ENCODE measurements around the gene PLPP3. TPM values are rescaled to one million over a fixed set of nuclear protein-coding genes. Genes with fewer than 3 reads are reported as not detected.

Gene PLPP3
- total and polyA plus RNA-seq, 2 of the 8 experiments (the other 6 are each of a cell fraction or from before 2014, with no cell fraction given) = 33.2 to 42.0 TPM

- Histone ChIP-seq H2BK20ac (ENCODE audit: low read length) (no peak overlapping the region), H3K79me2 (ENCODE audit: control insufficient read depth in 1 of 2, insufficient read depth in 2 of 2, low read length in 2 of 2) (no peaks in the 10 kb centered on the region), H4K20me1 (replicated peaks in 1 of 2; ENCODE audit: control insufficient read depth in 1 of 2, insufficient read depth in 2 of 2, low read length in 2 of 2) (no peaks in the 10 kb centered on the region), H4K5ac (ENCODE audit: insufficient read length, low read depth, low read length) (no peak overlapping the region), H3K23ac (ENCODE audit: insufficient read length) (no peak overlapping the region), H3K36me3 (ENCODE audit: control insufficient read depth in 2 of 4, insufficient read depth in 4 of 4, low read length in 3 of 4) (no peaks in the 10 kb centered on the region), H3K14ac (ENCODE audit: insufficient read length) (no peak overlapping the region), H2BK5ac (ENCODE audit: low read depth, low read length) (no peak overlapping the region), H2AK5ac (ENCODE audit: low read depth, low read length) (no peak overlapping the region), H3K27me3 (replicated peaks in 1 of 4; ENCODE audit: control insufficient read depth in 3 of 4, extremely low read depth in 1 of 4, insufficient read depth in 3 of 4, low read length in 3 of 4) (no peaks in the 10 kb centered on the region), H4K8ac (ENCODE audit: extremely low read depth, insufficient read depth, low read length) (no peak overlapping the region), H2BK15ac (ENCODE audit: low read length) (no peak overlapping the region), H3K18ac (ENCODE audit: extremely low read depth, low read length) (no peak overlapping the region), H3K4me3 (ENCODE audit: extremely low read depth in 1 of 4, insufficient read depth in 2 of 4, low read depth in 3 of 4, low read length in 4 of 4) (no peak overlapping the region), H4K91ac (replicated peaks; ENCODE audit: insufficient read length, low read length) (no peak overlapping the region), H2BK12ac (ENCODE audit: low read depth, low read length) (no peak overlapping the region), H2BK120ac (replicated peaks; ENCODE audit: low read depth, low read length) (no peak overlapping the region), H2AFZ (ENCODE audit: low read length) (no peak overlapping the region), H3K9ac (replicated peaks in 1 of 4; ENCODE audit: extremely low read depth in 1 of 4, low read depth in 3 of 4, low read length in 3 of 4) (no peak overlapping the region), H3K9me3 (ENCODE audit: insufficient read depth in 2 of 2, low read depth in 1 of 2, low read length in 1 of 2) (no peaks in the 10 kb centered on the region), H3K4ac (replicated peaks; ENCODE audit: insufficient read length, low read depth, low read length) (no peak overlapping the region), H3K79me1 (ENCODE audit: low read depth, low read length) (no peaks in the 10 kb centered on the region), H3K27ac (ENCODE audit: low read depth, low read length) (no peak overlapping the region), H3K56ac (replicated peaks; ENCODE audit: insufficient read length, low read depth, low read length) (no peak overlapping the region), H3K23me2 (ENCODE audit: low read depth, low read length) (no peaks in the 10 kb centered on the region), H3K4me2 (ENCODE audit: insufficient read depth in 1 of 2, low read depth in 2 of 2, low read length in 2 of 2) (no peak overlapping the region), H3K4me1 (replicated peaks in 1 of 4; ENCODE audit: control insufficient read depth in 3 of 4, insufficient read depth in 4 of 4, low read length in 3 of 4) (no peaks in the 10 kb centered on the region)
- WGBS, 2 experiments (ENCODE audit: extremely low coverage in 1 of 2, insufficient coverage in 1 of 2, insufficient read length in 1 of 2, insufficient replicate concordance in 2 of 2, low coverage in 1 of 2, low lambda C conversion rate in 2 of 2, missing lambda C conversion rate in 1 of 2) = 91% methylated on average over 2 of the region's 2 CpGs; no CpG with 5 or more reads in 1 of the 2 experiments
- no peak for TF ChIP-seq SAP30 (IDR thresholded peaks at IDR 0.05; ENCODE audit: insufficient read depth, insufficient replicate concordance, low read length)
- TF ChIP-seq PHF8 (conservative IDR thresholded peaks at IDR 0.05; ENCODE audit: low read depth, low read length) = no peak
- TF ChIP-seq GABPA (IDR thresholded peaks at IDR 0.05; ENCODE audit: borderline replicate concordance, insufficient read depth, low read length) = no peak
- no peak for TF ChIP-seq TEAD4 (IDR thresholded peaks at IDR 0.05; ENCODE audit: low read depth, low read length)
- no peak for TF ChIP-seq KDM4A (IDR thresholded peaks at IDR 0.05; ENCODE audit: low read depth, low read length, severe bottlenecking)
- TF ChIP-seq SP2 (IDR thresholded peaks at IDR 0.05; ENCODE audit: low read length) = no peak
- no peak for TF ChIP-seq CEBPB (IDR thresholded peaks at IDR 0.05; ENCODE audit: low read depth, low read length)
- TF ChIP-seq RNF2 (IDR thresholded peaks at IDR 0.05; ENCODE audit: borderline replicate concordance, low read depth, low read length, missing control alignments, poor library complexity, severe bottlenecking) = no peak
- TF ChIP-seq SP4 (IDR thresholded peaks at IDR 0.05; ENCODE audit: low read length) = no peak
- no peak for TF ChIP-seq SIX5 (IDR thresholded peaks at IDR 0.05; ENCODE audit: low read depth, low read length)
- TF ChIP-seq SIRT6 (IDR thresholded peaks at IDR 0.05; ENCODE audit: low read length) = no peak
- ChIA-PET POLR2A (ENCODE audit: partially characterized antibody) (no interaction called here), CTCF (ENCODE audit: partially characterized antibody) (interaction anchor here (0.6 to 1.1 kb wide), 5 partner anchors 54 to 436 kb away, joined by 3 to 4 read pairs (median 3); no protein-coding TSS in a partner anchor)
- FAIRE-seq (no peak), DNase-seq (ENCODE audit: low read depth in 1 of 2, low spot score in 2 of 2) (no peak)
These were observed 10.0 kb upstream of the PLPP3 start for GRCh38 chr1:56589369-56589768.

Data from H1 (cell line).